H1 (cell line): ENCODE measurements around the gene MSI2. TPM values are rescaled to one million over a fixed set of nuclear protein-coding genes. Genes with fewer than 3 reads are reported as not detected.

ENCODE experiments used
- CTCF ChIA-PET: fragments of 300-600 bp; sonication (Branson Sonifier 250); formaldehyde crosslinking; loops from one replicate; lab custom pipeline; 2021; ENCODE audit not compliant: partially characterized antibody; lab: Charles Lee
- POLR2A ChIA-PET: fragments of 300-600 bp; sonication (Branson Sonifier 250); formaldehyde crosslinking; loops from one replicate; lab custom pipeline; 2021; ENCODE audit warnings: inconsistent platforms; ENCODE audit not compliant: partially characterized antibody; lab: Charles Lee
- DNase-seq, 2 experiments: peaks; one replicate each; pipeline versions ENCODE4 v3.0.0 to v3.0.0-alpha.2; 2010 to 2022; ENCODE audit warnings: low spot score in 2 of 2, low read depth in 1 of 2, mixed read lengths in 1 of 2
- FAIRE-seq: peaks from 2 replicates; lab custom pipeline; 2011; peaks lifted over from hg19 to GRCh38; lab: Jason Lieb, UNC
- H2AFZ ChIP-seq: 2 replicates; pipeline ENCODE4 v1.8.1; 2012; ENCODE audit warnings: low read length, inconsistent platforms
- H2AK5ac ChIP-seq: 2 replicates; pipeline ENCODE4 v1.6.1; 2013; ENCODE audit warnings: low read depth, low read length
- H2BK120ac ChIP-seq: replicated peaks from 2 replicates; pipeline ENCODE3; 2013; ENCODE audit warnings: low read depth, low read length, inconsistent platforms
- H2BK12ac ChIP-seq: 2 replicates; pipeline ENCODE4 v1.6.1; 2013; ENCODE audit warnings: low read depth, low read length
- H2BK15ac ChIP-seq: 2 replicates; pipeline ENCODE4 v1.6.1; 2013; ENCODE audit warnings: low read length
- H2BK20ac ChIP-seq: 2 replicates; pipeline ENCODE4 v1.6.1; 2013; ENCODE audit warnings: low read length
- H2BK5ac ChIP-seq: 2 replicates; pipeline ENCODE4 v1.6.1; 2013; ENCODE audit warnings: low read depth, low read length
- H3K14ac ChIP-seq: 2 replicates; pipeline ENCODE4 v1.6.1; 2013; ENCODE audit warnings: inconsistent platforms; ENCODE audit not compliant: insufficient read length
- H3K18ac ChIP-seq: 2 replicates; pipeline ENCODE4 v1.6.1; 2013; ENCODE audit warnings: low read length; ENCODE audit errors: extremely low read depth
- H3K23ac ChIP-seq: 2 replicates; pipeline ENCODE4 v1.6.1; 2013; ENCODE audit warnings: inconsistent platforms; ENCODE audit not compliant: insufficient read length
- H3K23me2 ChIP-seq: 2 replicates; pipeline ENCODE4 v1.6.1; 2013; ENCODE audit warnings: low read depth, low read length
- H3K27ac ChIP-seq: 2 replicates; pipeline ENCODE4 v1.6.1; 2011; ENCODE audit warnings: low read depth, low read length, inconsistent platforms
- H3K27me3 ChIP-seq, 4 experiments: replicated peaks in 1 of 4; 1 replicate in 1 of 4; 2 replicates in 3 of 4; pipeline versions ENCODE4 v1.6.1 to v1.8.1; 2011 to 2013; ENCODE audit warnings: low read length in 3 of 4, mild to moderate bottlenecking in 3 of 4, inconsistent platforms in 2 of 4, mixed read lengths in 2 of 4, moderate library complexity in 1 of 4; ENCODE audit not compliant: control insufficient read depth in 3 of 4, insufficient read depth in 3 of 4; ENCODE audit errors: extremely low read depth in 1 of 4
- H3K36me3 ChIP-seq, 4 experiments: 2 replicates each; pipeline versions ENCODE4 v1.6.1 to v1.8.1; 2011 to 2013; ENCODE audit warnings: mild to moderate bottlenecking in 4 of 4, low read length in 3 of 4, moderate library complexity in 2 of 4, control low read depth in 1 of 4, inconsistent platforms in 1 of 4; ENCODE audit not compliant: insufficient read depth in 4 of 4, control insufficient read depth in 2 of 4
- H3K4ac ChIP-seq: replicated peaks from 2 replicates; pipeline ENCODE3; 2013; ENCODE audit warnings: low read length, low read depth, mixed read lengths, inconsistent platforms; ENCODE audit not compliant: insufficient read length
- H3K4me1 ChIP-seq, 4 experiments: replicated peaks in 1 of 4; 1 replicate in 1 of 4; 2 replicates in 3 of 4; pipeline versions ENCODE4 v1.6.1 to v1.8.1; 2011 to 2013; ENCODE audit warnings: low read length in 3 of 4, inconsistent platforms in 2 of 4, mixed read lengths in 1 of 4; ENCODE audit not compliant: insufficient read depth in 4 of 4, control insufficient read depth in 3 of 4
- H3K4me2 ChIP-seq, 2 experiments: 2 replicates each; pipeline versions ENCODE4 v1.6.1 to v1.8.1; 2011 to 2013; ENCODE audit warnings: low read depth in 2 of 2, low read length in 2 of 2, control low read depth in 1 of 2, inconsistent platforms in 1 of 2, mild to moderate bottlenecking in 1 of 2; ENCODE audit not compliant: insufficient read depth in 1 of 2
- H3K4me3 ChIP-seq, 4 experiments: fragments of 200-600, 300-600 bp in 1 of 4; sonication (generic), shearing (Covaris generic), sonication (Bioruptor Twin) in 1 of 4; 2 replicates each; pipeline versions ENCODE4 v1.5.1 to v1.8.1; 2011 to 2016; ENCODE audit warnings: low read length in 4 of 4, low read depth in 3 of 4, control low read depth in 2 of 4, inconsistent platforms in 2 of 4, mild to moderate bottlenecking in 2 of 4, mixed read lengths in 1 of 4, moderate library complexity in 1 of 4; ENCODE audit not compliant: insufficient read depth in 2 of 4; ENCODE audit errors: extremely low read depth in 1 of 4
- H3K56ac ChIP-seq: replicated peaks from 2 replicates; pipeline ENCODE3; 2013; ENCODE audit warnings: low read depth, mild to moderate bottlenecking, mixed read lengths, low read length, inconsistent platforms; ENCODE audit not compliant: insufficient read length
- H3K79me1 ChIP-seq: 2 replicates; pipeline ENCODE4 v1.6.1; 2013; ENCODE audit warnings: low read depth, low read length, control low read depth
- H3K79me2 ChIP-seq, 2 experiments: 2 replicates each; pipeline versions ENCODE4 v1.6.1 to v1.8.1; 2012 to 2013; ENCODE audit warnings: low read length in 2 of 2, mild to moderate bottlenecking in 2 of 2, inconsistent platforms in 1 of 2; ENCODE audit not compliant: insufficient read depth in 2 of 2, control insufficient read depth in 1 of 2
- H3K9ac ChIP-seq, 4 experiments: replicated peaks in 1 of 4; 1 replicate in 1 of 4; 2 replicates in 3 of 4; pipeline versions ENCODE4 v1.6.1 to v1.8.1; 2011 to 2013; ENCODE audit warnings: low read depth in 3 of 4, low read length in 3 of 4, control low read depth in 2 of 4, mild to moderate bottlenecking in 2 of 4, moderate library complexity in 2 of 4, inconsistent platforms in 1 of 4; ENCODE audit errors: extremely low read depth in 1 of 4
- H3K9me3 ChIP-seq, 2 experiments: 2 replicates each; pipeline versions ENCODE4 v1.6.1 to v1.8.1; 2012 to 2013; ENCODE audit warnings: mild to moderate bottlenecking in 2 of 2, moderate library complexity in 2 of 2, control low read depth in 1 of 2, inconsistent platforms in 1 of 2, low read depth in 1 of 2, low read length in 1 of 2, mixed read lengths in 1 of 2; ENCODE audit not compliant: insufficient read depth in 2 of 2
- H4K20me1 ChIP-seq, 2 experiments: replicated peaks in 1 of 2; 2 replicates each; pipeline versions ENCODE3 to v1.8.1; 2011 to 2013; ENCODE audit warnings: inconsistent platforms in 2 of 2, low read length in 2 of 2, mild to moderate bottlenecking in 1 of 2; ENCODE audit not compliant: insufficient read depth in 2 of 2, control insufficient read depth in 1 of 2
- H4K5ac ChIP-seq: 2 replicates; pipeline ENCODE4 v1.6.1; 2013; ENCODE audit warnings: low read length, low read depth, mixed read lengths, inconsistent platforms; ENCODE audit not compliant: insufficient read length
- H4K8ac ChIP-seq: 2 replicates; pipeline ENCODE4 v1.8.0; 2013; ENCODE audit warnings: mild to moderate bottlenecking, moderate library complexity, low read length, inconsistent platforms; ENCODE audit not compliant: insufficient read depth; ENCODE audit errors: extremely low read depth
- H4K91ac ChIP-seq: replicated peaks from 2 replicates; pipeline ENCODE3; 2013; ENCODE audit warnings: low read length, mixed read lengths, inconsistent platforms; ENCODE audit not compliant: insufficient read length
- ASH2L ChIP-seq: fragments of 200-600, 300-600 bp; sonication (generic); IDR thresholded peaks from one replicate; pipeline ENCODE4 v1.7.1; 2017; ENCODE audit warnings: low read length
- ATF3 ChIP-seq: IDR thresholded peaks from 2 replicates; pipeline ENCODE4 v1.6.1; 2011; ENCODE audit warnings: low read depth, mild to moderate bottlenecking, low read length; ENCODE audit not compliant: insufficient read depth
- BCL11A ChIP-seq, 2 experiments: IDR thresholded peaks; one replicate each; pipeline ENCODE4 v1.6.1; 2011; ENCODE audit warnings: low read depth in 2 of 2, low read length in 2 of 2, mild to moderate bottlenecking in 2 of 2
- CBX5 ChIP-seq: fragments of 300-800, 300-1000 bp; sonication (generic); IDR thresholded peaks from 2 replicates; pipeline ENCODE4 v1.7.1; 2016; ENCODE audit warnings: antibody characterized with exemption, low read length, low read depth
- HDAC2 ChIP-seq, 2 experiments: fragments of 300-600 bp in 1 of 2; sonication (generic) in 1 of 2; IDR thresholded peaks; 2 replicates each; pipeline ENCODE4 v1.6.1; 2011 to 2012; ENCODE audit warnings: low read depth in 2 of 2, low read length in 2 of 2, mild to moderate bottlenecking in 2 of 2, moderate library complexity in 2 of 2, borderline replicate concordance in 1 of 2, inconsistent platforms in 1 of 2
- JUN ChIP-seq: IDR thresholded peaks from 2 replicates; pipeline ENCODE4 v1.6.1; 2011; ENCODE audit warnings: low read depth, mild to moderate bottlenecking, improper control_type of control experiment, low read length
- KDM4A ChIP-seq: IDR thresholded peaks from one replicate; pipeline ENCODE4 v1.7.1; 2012; ENCODE audit warnings: low read depth, mild to moderate bottlenecking, moderate library complexity, low read length, inconsistent platforms; ENCODE audit not compliant: severe bottlenecking
- KDM5A ChIP-seq: fragments of 200-600 bp; IDR thresholded peaks from 2 replicates; pipeline ENCODE4 v1.7.1; 2012; ENCODE audit warnings: mild to moderate bottlenecking, low read length, inconsistent platforms, mixed read lengths
- NANOG ChIP-seq: IDR thresholded peaks from 2 replicates; pipeline ENCODE4 v1.6.1; 2011; ENCODE audit warnings: low read length, low read depth, mild to moderate bottlenecking, inconsistent platforms; ENCODE audit not compliant: insufficient read depth, poor library complexity, severe bottlenecking
- RNF2 ChIP-seq: fragments of 200-900, 300-1000 bp; sonication (generic); IDR thresholded peaks from 2 replicates; pipeline ENCODE4 v1.7.1; 2016; ENCODE audit warnings: borderline replicate concordance, low read depth, mild to moderate bottlenecking, antibody characterized with exemption, low read length; ENCODE audit not compliant: poor library complexity, severe bottlenecking; ENCODE audit errors: missing control alignments
- RXRA ChIP-seq: IDR thresholded peaks from 2 replicates; pipeline ENCODE4 v1.6.1; 2011; ENCODE audit warnings: low read depth, mild to moderate bottlenecking, low read length, moderate library complexity; ENCODE audit not compliant: insufficient read depth
- TAF1 ChIP-seq: IDR thresholded peaks from 2 replicates; pipeline ENCODE4 v1.6.1; 2011; ENCODE audit warnings: mild to moderate bottlenecking, low read depth, low read length
- TBP ChIP-seq: IDR thresholded peaks from 2 replicates; pipeline ENCODE4 v1.6.1; 2011; ENCODE audit warnings: low read depth, low read length, improper control_type of control experiment
- WGBS, 2 experiments: shearing (Covaris generic) in 1 of 2; methylation state at CpG; one replicate each; pipeline versions ENCODE4 v1.1.6 to v1.1.7; 2013 to 2015; ENCODE audit warnings: low lambda C conversion rate in 2 of 2, mixed read lengths in 2 of 2, inconsistent platforms in 1 of 2, low coverage in 1 of 2, missing lambda C conversion rate in 1 of 2; ENCODE audit not compliant: insufficient replicate concordance in 2 of 2, insufficient coverage in 1 of 2, insufficient read length in 1 of 2; ENCODE audit errors: extremely low coverage in 1 of 2, missing lambda C conversion rate in 1 of 2; 5-methylcytosine and 5-hydroxymethylcytosine counted together
- polyA plus RNA-seq, 7 experiments: library from polyadenylated mRNA; depleted of rRNA in 3 of 7; stranded (reverse) in 5 of 7; unstranded in 2 of 7; fragments of >200 nt in 5 of 7; fragments of 200-250 nt in 2 of 7; gene quantifications; 1 replicate in 5 of 7; 2 replicates in 1 of 7; 4 replicates in 1 of 7; pipeline versions ENCODE4 v1.2.1 to v1.2.3, GENCODE V29; 2011 to 2013; ENCODE audit warnings: missing spikeins in 2 of 7, mixed read lengths in 2 of 7
- total RNA-seq: library from RNA; stranded (reverse); fragmentation: NEBNext Ultra II Directional; extraction: Animal tissue kit (Norgen Biotek cat#: 25700); gene quantifications from 2 replicates; pipeline ENCODE4 v1.2.1, GENCODE V29; 2021

MSI2 gene
- total and polyA plus RNA-seq, 2 of the 8 experiments (the other 6 are each of a cell fraction or from before 2014, with no cell fraction given), result 36.7 to 80.6 TPM

GRCh38 chr17:57416369-57416768 is 160.0 kb downstream of the MSI2 start:
- Histone ChIP-seq H3K27me3 (no peaks in the 10 kb centered on the region), H3K4ac (no peak overlapping the region), H3K56ac (no peak overlapping the region), H2BK12ac (no peak overlapping the region), H2BK15ac (no peak overlapping the region), H4K20me1 (peaks cover 2 to 5% of the 10 kb centered on the region in 2 experiments), H3K27ac (no peak overlapping the region), H4K91ac (no peak overlapping the region), H3K79me1 (peaks cover 2% of the 10 kb centered on the region; the same call in 1 of the 2 replicates), H3K4me2 (no peak overlapping the region), H3K9me3 (no peaks in the 10 kb centered on the region), H4K5ac (no peak overlapping the region), H3K9ac (no peak overlapping the region), H2BK5ac (no peak overlapping the region), H4K8ac (no peak overlapping the region), H3K23ac (no peak overlapping the region), H2AK5ac (no peak overlapping the region), H3K4me3 (no peak overlapping the region), H3K14ac (no peak overlapping the region), H3K23me2 (no peaks in the 10 kb centered on the region), H3K18ac (no peak overlapping the region), H2BK20ac (no peak overlapping the region), H2BK120ac (no peak overlapping the region), H2AFZ (no peak overlapping the region), H3K79me2 (peaks cover 0 to 46% of the 10 kb centered on the region in 2 experiments; a peak in 2 of 4 replicates), H3K4me1 (peaks cover 0 to 5% (median 0%) of the 10 kb centered on the region in 4 experiments; a peak in 2 of 7 replicates), H3K36me3 (peaks cover 0 to 2% (median 0%) of the 10 kb centered on the region in 4 experiments; a peak in 1 of 8 replicates)
- FAIRE-seq, result no peak
- ChIA-PET CTCF (interaction anchor here (1.2 to 3.2 kb wide), 2 partner anchors 14 to 173 kb away, joined by 3 to 13 read pairs; no protein-coding TSS in a partner anchor), POLR2A (no interaction called here)
- 93% methylated on average over 7 of the region's 7 CpGs; no CpG with 5 or more reads in 1 of the 2 experiments for whole genome bisulfite sequencing, 2 experiments
- DNase-seq, result no peak
- TF ChIP-seq KDM4A (no peak), RNF2 (no peak), TBP (no peak), TAF1 (no peak), CBX5 (no peak), BCL11A (IDR thresholded peaks at IDR 0.05; ENCODE audit: low read depth in 2 of 2, low read length in 2 of 2) (no peak), JUN (no peak), ASH2L (no peak), KDM5A (no peak), ATF3 (no peak), NANOG (no peak), RXRA (no peak), HDAC2 (IDR thresholded peaks at IDR 0.05; ENCODE audit: borderline replicate concordance in 1 of 2, low read depth in 2 of 2, low read length in 2 of 2) (no peak)
